ENCODE data around the gene TRHDE.
"Not testable (repeated sequence)": the region's sequence is repeated elsewhere in the genome, so short reads cannot be mapped to it uniquely, and the experiment has no call there.

TRHDE gene

DNA sequence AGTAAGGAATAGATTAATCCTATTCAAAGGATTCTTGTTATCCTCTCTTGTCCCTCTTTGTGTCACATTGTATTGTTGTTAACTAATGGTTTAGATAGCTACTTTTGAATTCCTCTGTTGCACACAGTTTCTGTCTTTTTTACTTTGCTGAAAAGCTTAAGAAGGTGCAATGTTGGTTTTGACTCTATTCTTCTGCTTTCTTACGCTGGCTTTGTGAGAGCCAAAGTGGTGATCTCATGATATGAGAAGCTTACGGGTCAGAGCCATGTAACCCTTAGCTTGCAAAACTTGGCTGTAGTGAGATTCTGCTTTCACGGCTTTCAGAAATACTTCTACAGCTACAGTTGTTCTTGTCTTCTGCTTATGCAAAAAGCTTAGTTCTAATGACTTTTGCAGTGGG, 239.7 kb downstream of the TRHDE start:
- TF ChIP-seq EZH2phosphoT487 (IDR thresholded peaks at IDR 0.05; ENCODE audit: low read depth) (no peak), CTCF (IDR thresholded peaks at IDR 0.05; ENCODE audit: low read depth, low read length) (no peak)
- H3K27ac ChIP-seq (ENCODE audit: low read length), result no peak overlapping the region
- H4K20me1 ChIP-seq (ENCODE audit: insufficient read depth, low read length), result no peaks in the 10 kb centered on the region
- no peaks in the 10 kb centered on the region for H3K36me3 ChIP-seq (replicated peaks; ENCODE audit: low read depth, low read length)
- no peak overlapping the region for H3K4me3 ChIP-seq (ENCODE audit: low read length)
- H3K9ac ChIP-seq (ENCODE audit: low read length), result no peak overlapping the region
- H2AFZ ChIP-seq (ENCODE audit: low read depth, low read length), result no peak overlapping the region
- H3K79me2 ChIP-seq (ENCODE audit: low read length), result no peaks in the 10 kb centered on the region
- no peak overlapping the region for H3K4me2 ChIP-seq (ENCODE audit: low read length)
- H3K4me1 ChIP-seq (ENCODE audit: low read length), result no peaks in the 10 kb centered on the region
- no peaks in the 10 kb centered on the region for H3K27me3 ChIP-seq (ENCODE audit: low read depth, low read length)
- H3K9me3 ChIP-seq (ENCODE audit: insufficient read depth, low read length), result no peaks in the 10 kb centered on the region

- not testable (repeated sequence) for H3K4me3 ChIP-seq (ENCODE audit: low read length); H2AFZ ChIP-seq (ENCODE audit: low read depth, low read length); H3K9ac ChIP-seq (ENCODE audit: low read length); H3K4me2 ChIP-seq (ENCODE audit: low read length); H3K9me3 ChIP-seq (ENCODE audit: insufficient read depth, low read length); H3K79me2 ChIP-seq (ENCODE audit: low read length); H4K20me1 ChIP-seq (ENCODE audit: insufficient read depth, low read length); H3K27ac ChIP-seq (ENCODE audit: low read length); H3K27me3 ChIP-seq (ENCODE audit: low read depth, low read length); H3K36me3 ChIP-seq (replicated peaks; ENCODE audit: low read depth, low read length); H3K4me1 ChIP-seq (ENCODE audit: low read length)
These were observed 248.0 kb downstream of the TRHDE start for GRCh38 chr12:72520044-72520678.

- Histone ChIP-seq H3K9me3 (ENCODE audit: insufficient read depth, low read length) (no peaks in the 10 kb centered on the region), H3K4me1 (ENCODE audit: low read length) (peaks cover 5% of the 10 kb centered on the region; the same call in 1 of the 2 replicates), H3K27ac (ENCODE audit: low read length) (no peak overlapping the region), H3K4me3 (ENCODE audit: low read length) (no peak overlapping the region), H3K27me3 (ENCODE audit: low read depth, low read length) (no peaks in the 10 kb centered on the region), H3K4me2 (ENCODE audit: low read length) (no peak overlapping the region), H3K79me2 (ENCODE audit: low read length) (no peaks in the 10 kb centered on the region), H3K9ac (ENCODE audit: low read length) (no peak overlapping the region), H3K36me3 (replicated peaks; ENCODE audit: low read depth, low read length) (no peaks in the 10 kb centered on the region), H2AFZ (ENCODE audit: low read depth, low read length) (no peak overlapping the region), H4K20me1 (ENCODE audit: insufficient read depth, low read length) (no peaks in the 10 kb centered on the region)
- TF ChIP-seq EZH2phosphoT487 (IDR thresholded peaks at IDR 0.05; ENCODE audit: low read depth) (no peak), CTCF (IDR thresholded peaks at IDR 0.05; ENCODE audit: low read depth, low read length) (no peak)
These were observed 249.2 kb downstream of the TRHDE start for GRCh38 chr12:72521326-72521725.

GRCh38 chr12:72522411-72522810, 250.2 kb downstream of the TRHDE start:
- Histone ChIP-seq H3K9me3 (ENCODE audit: insufficient read depth, low read length) (no peaks in the 10 kb centered on the region), H3K4me2 (ENCODE audit: low read length) (no peak overlapping the region), H3K79me2 (ENCODE audit: low read length) (no peaks in the 10 kb centered on the region), H3K27ac (ENCODE audit: low read length) (no peak overlapping the region), H3K9ac (ENCODE audit: low read length) (no peak overlapping the region), H2AFZ (ENCODE audit: low read depth, low read length) (no peak overlapping the region), H3K27me3 (ENCODE audit: low read depth, low read length) (no peaks in the 10 kb centered on the region), H4K20me1 (ENCODE audit: insufficient read depth, low read length) (no peaks in the 10 kb centered on the region), H3K4me3 (ENCODE audit: low read length) (no peak overlapping the region), H3K4me1 (ENCODE audit: low read length) (peaks cover 5% of the 10 kb centered on the region; the same call in 1 of the 2 replicates), H3K36me3 (replicated peaks; ENCODE audit: low read depth, low read length) (no peaks in the 10 kb centered on the region)
- TF ChIP-seq EZH2phosphoT487 (IDR thresholded peaks at IDR 0.05; ENCODE audit: low read depth) (no peak), CTCF (IDR thresholded peaks at IDR 0.05; ENCODE audit: low read depth, low read length) (no peak)
